Activated CD8-positive, alpha-beta memory T cell treated with anti-CD3 and anti-CD28 coated beads, Interleukin-2, amount 50 U/mL, for 1 hour (primary cell): ENCODE results near the gene ZNF808.
"Not testable (repeated sequence)": the region's sequence is repeated elsewhere in the genome, so short reads cannot be mapped to it uniquely, and the experiment has no call there.

Experiments used
- DNase-seq: peaks from one replicate; pipeline ENCODE4 v3.0.0-alpha.2; 2020; ENCODE audit errors: extremely low read depth

The ZNF808 gene

DNA sequence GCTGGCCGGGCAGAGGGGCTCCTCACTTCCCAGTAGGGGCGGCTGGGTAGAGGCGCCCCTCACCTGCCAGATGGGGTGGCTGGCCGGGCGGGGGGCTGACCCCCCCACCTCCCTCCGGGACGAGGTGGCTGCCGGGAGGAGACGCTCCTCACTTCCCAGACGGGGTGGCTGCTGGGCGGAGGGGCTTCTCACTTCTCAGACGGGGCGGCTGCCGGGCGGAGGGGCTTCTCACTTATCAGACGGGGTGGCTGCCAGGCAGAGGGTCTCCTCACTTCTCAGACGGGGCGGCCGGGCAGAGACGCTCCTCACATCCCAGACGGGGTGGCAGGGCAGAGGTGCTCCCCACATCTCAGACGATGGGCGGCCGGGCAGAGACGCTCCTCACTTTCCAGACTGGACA is 66.0 kb downstream of the ZNF808 start:
- DNase-seq = not testable (repeated sequence)

DNA sequence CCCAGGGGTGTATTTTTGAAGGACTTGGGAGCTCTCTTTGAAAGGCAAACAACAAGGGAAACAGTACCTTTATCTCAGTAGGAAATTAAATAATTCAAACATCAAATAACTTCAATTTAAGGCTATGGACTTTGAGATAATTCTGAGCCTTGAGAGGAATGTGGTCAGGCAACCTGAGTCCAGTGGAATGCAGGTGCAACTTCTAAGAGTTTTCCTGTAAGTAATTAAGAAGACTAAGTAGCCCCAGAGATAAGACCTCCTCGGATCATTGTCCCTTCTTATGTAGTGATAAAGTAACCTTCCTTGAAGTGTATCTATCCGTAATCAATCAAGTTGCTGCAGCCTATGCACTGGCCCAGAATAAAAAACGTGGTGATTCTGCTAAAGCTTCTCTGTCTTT is 71.8 kb downstream of the ZNF808 start:
- no peak for DNase-seq

DNA sequence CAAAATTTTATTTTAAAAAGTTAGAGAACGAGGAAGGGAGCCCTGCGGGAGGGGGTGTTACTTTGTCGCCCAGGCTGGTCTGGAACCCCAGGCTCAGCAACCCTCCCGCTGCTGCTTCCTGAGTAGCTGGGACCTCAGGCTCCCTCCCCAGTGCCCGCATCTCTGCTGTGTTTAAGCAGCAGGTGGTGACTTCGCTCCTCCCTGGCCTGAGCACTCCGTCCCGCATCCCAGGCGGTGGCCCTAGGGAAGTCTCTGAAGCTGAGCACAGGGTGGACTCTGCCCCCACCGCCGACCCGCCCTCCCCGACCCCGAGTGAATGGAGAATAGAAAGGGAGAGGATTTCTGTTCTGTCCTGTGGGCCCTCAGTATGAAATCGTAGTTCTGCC is 73.2 kb downstream of the ZNF808 start:
- no peak for DNase-seq

DNA sequence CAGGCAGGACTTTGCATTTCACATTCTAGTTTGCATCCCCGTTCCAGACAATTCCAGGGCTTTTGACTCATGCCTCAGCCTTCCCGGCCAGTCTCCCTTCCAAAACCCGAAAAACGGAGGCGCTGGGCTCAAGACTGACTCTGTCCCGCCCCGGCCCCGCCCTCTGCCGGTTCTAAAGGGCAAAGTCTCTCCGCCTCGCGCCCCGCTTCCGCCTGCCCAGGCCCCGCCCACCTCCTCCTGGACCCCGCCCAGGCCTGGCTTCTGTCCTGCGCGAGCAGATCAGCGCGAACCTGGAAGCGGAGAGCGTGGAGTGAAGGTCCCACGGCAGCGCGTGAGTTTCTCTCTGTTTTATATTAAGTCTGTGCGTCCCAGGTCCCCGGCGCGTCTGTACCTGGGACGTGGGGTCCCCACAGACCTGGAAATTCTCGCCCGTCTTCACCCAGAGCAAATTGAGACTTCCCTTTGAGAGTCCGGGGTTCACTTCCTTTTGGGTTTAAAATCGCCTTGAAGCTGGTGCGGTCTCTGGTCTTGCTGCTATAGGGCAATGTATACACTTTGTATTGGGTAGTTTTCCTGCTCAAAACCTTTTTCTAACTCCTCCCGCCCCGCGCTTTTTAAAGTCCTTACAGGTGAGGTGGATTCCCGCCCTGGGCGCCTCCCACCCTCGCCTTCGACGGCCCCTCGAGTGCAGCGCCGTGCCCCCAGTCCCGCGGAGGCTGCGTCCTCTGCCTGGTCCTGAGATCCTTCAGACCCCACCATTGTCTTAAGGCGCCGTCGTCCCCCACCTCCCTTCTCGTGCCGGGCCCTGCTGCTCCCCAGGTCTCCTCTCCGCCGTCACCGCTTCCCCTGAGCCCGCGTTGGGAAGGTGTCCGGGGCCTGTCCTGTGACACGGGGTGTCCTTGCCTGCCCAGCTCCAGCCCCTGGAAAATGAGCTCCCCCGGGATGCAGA is 73.8 kb downstream of the ZNF808 start:
- DNase-seq = peak; percentile 71

DNA sequence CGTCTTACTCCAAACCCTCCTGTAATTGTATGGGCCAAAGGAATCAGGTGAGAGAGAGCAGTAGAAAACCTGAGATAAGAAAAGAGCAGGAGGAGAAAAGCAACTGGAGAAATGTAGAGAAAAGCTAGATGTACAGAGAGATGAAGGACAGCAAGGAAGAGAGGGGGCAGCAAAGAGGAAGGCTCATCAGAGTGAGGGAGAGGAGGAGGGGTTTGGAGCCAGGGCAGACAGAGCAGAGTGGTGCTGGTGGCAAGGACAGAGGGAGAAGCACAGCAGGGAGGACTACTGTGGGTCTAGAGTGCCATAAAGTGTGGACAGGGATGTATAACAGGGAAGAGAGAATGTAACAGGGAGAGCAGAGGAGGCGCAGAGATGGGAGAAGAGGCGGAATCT is 74.5 kb downstream of the ZNF808 start:
- DNase-seq = not testable (repeated sequence)

DNA sequence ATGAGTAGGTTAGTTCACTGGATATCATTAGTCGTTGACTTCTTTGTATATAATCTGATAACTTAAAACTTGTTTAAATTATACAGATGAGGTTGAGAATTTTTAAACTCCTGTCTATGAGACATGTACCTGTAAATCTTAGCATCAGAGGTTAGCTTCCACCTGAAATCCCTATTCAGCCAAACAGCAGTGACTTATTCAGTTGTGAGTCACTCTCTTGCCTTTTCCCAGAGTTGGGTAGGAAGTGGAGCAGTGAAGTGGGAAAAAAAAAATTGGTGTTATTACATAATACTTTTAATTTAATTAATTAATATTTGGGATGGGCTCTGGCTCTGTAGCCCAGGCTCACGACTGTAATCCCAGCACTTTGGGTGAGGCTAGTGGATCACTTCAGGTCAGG is 75.5 kb downstream of the ZNF808 start:
- DNase-seq = no peak

DNA sequence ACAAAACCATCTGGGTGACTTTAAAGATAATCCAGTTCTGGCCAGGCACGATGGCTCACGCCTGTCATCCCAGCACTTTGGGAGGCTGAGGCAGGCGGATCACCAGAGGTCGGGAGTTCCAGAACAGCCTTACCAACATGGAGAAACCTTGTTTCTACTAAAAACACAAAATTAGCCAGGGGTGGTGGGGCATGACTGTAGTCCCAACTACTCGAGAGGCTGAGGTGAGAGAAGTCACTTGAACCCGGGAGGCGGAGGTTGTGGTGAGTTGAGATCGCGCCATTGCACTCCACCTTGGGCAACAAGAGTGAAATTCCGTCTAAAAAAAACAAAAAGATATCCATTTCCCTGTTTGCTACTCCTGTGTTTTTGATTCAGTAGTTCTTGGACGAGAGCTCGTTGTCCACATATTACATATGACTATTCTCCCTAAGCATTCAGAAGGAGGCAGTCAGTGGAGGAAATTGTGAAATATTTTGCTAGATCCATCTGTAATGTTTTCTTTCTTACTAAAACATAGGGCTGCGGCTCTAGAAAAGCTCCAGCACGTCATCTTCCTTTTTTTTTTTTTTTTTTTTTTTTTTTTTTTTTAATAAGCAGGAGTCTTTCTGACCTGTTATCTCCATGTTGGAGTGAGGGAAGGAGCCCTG is 76.2 kb downstream of the ZNF808 start:
- DNase-seq = no peak
